Stimulated activated CD4-positive, alpha-beta T cell treated with anti-CD3 and anti-CD28 coated beads, Interleukin-2, amount 100 ng/mL, for 4 hours (primary cell): ENCODE results near the gene GRIK1.

Source experiments
- DNase-seq: peaks from one replicate; pipeline ENCODE4 v3.0.0-alpha.2; 2020; ENCODE audit warnings: low read depth

The GRIK1 gene

DNA sequence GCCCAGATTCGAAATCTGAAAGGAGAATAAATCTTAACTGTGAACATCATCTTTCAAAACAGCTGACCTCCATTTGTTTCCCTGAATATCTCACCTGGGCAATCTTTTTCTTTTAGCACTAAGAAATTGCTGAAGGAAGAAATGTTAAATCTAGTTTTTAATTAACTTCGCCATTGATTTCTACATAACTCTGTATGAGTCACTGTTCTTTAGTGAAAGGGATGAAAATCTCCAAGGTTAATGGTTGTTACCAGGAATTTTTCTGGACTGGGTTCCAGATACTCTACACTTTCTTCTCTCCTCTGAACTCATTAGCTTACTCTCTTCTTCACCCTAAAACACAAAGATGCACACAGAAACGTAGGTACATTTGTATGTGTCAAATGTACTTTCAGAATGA is 405.3 kb downstream of the GRIK1 start:
- no peak for DNase-seq

DNA sequence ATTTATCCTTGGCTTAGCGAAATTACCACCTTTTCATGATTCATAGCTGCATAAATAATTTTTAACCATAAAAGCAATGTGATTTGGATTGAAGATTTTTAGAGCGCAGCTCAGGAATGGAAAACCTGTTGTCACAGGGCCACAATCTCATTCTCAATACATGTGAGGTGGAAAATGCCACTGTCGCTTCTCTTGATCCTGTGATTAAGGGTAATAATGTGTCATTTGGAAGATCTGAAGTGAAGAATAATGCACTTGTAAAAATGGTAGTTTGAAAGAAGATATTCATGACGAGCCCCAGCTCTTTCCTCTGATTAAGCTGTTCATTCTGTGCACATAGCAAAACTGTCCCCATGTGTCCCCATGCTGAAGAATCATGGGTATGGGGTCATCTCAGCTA is 410.7 kb downstream of the GRIK1 start:
- DNase-seq = no peak

DNA sequence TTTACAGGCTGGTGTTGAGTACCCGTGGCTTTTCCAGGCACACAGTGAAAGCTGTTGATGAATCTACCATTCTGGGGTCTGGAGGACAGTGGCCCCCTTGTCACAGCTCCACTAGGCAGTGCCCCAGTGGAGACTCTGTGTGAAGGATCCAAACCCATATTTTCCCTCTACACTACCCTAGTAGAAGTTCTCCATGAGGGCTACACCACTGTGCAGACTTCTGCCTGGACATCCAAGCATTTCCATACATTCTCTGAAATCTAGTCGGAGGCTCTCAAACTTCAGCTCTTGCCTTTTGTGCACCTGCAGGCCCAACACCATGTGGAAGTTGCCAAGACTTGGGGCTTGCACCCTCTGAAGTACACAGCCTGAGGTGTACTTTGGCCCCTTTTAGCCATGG is 413.3 kb downstream of the GRIK1 start:
- DNase-seq = no peak

DNA sequence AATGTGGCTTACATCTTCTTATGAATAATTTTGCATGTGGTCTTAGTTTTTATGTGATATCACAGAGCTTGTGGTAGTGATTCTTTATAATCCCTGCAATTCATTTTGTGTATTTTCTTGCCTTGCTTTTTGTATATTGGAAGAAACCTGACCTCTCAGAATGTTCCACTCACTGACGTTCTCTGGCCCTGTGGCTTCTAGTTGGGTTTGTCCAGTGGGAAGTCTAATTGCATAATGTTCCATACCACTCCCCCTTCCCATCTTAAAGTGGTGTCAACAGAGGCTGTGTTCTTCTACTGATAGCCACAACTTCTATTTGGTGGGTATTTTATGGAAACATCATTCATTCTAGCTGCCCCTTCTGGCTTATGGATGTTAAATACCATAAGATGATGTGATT is 415.7 kb downstream of the GRIK1 start:
- no peak for DNase-seq

- no peak for DNase-seq
Observed at GRCh38 chr21:29523646-29524045, 416.1 kb downstream of the GRIK1 start.

DNA sequence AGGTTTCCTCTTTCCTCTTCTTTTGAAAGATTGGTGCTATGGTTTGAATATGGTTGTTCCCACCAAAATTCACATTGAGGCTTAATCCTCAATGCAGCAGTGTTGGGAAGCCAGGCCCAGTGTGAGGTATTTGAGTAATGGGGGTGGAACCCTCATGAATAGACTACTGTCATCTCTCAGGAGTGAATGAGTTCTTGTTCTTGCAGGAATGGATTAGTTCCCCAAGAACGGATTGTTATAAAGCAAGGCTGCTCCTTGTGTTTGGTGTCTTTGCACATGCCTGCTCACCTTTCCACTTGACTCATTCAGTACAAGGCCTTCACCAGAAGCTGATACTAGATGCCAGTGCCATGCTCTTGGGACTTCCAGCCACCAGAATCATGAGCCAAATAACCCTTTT is 417.9 kb downstream of the GRIK1 start:
- no peak for DNase-seq

DNA sequence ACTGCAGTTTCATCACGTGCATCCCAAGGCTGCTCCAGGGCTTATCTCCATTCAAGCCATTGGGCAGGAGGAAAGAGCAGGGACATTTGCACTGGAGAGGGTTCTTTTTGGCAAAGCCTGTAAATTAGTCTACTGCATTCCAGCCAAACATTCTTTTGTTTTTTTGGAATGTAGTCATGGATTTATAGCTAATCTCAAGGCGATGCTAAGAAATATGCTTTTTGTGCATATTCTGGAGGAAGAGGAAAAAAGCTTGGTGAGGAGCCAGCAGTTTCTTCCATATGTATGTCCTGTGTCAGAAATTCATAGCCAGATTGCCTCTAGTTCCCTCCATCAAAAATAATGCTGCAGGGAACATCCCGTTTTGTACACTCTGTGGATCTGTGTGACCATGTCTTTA is 419.6 kb downstream of the GRIK1 start:
- DNase-seq = no peak

- DNase-seq = no peak
Observed at GRCh38 chr21:29514652-29515247, 425.0 kb downstream of the GRIK1 start.

DNA sequence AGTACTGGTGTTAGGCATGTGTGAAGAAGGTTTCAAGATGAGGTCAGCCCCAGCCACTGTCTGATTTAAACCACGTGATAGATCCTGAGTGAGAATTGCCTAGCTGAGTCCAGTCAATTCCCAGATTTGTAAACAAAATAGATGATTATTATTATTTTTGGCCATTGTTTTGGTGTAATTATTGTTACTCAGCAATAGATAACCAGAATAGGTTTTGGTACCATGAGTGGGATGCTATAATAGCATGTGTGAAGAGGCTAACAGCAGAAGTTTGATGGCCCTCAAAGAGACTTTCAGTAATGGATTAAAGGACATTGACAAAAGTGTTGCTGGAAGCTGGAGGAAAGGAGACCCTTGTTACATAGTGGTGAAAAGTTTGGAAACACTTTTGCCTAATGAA is 426.3 kb downstream of the GRIK1 start:
- no peak for DNase-seq

DNA sequence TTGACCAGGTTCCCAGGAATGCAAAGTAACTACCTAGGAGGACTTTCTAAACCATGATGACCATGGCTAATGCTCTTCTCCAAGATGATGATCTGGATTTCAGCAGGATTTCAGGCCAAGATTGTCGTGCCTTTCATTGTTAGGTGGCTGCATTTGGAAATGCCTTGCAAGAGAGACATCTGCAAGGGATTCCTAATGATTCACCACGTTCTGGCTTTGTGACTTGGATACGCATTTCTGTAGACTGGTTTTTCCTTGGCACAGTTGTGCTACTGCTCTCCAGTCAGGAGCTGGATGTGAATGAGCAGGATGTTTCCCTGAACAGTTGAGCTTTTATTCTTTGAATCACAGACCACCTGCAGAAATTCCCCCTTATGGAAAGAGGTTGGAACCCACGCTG is 428.7 kb downstream of the GRIK1 start:
- no peak for DNase-seq

GRCh38 chr21:29509121-29509520 is 430.7 kb downstream of the GRIK1 start:
- DNase-seq = no peak

GRCh38 chr21:29508301-29508700 is 431.5 kb downstream of the GRIK1 start:
- no peak for DNase-seq

- DNase-seq = no peak
Observed at GRCh38 chr21:29506947-29507346, 432.8 kb downstream of the GRIK1 start.

- no peak for DNase-seq
Observed at GRCh38 chr21:29506214-29506613, 433.6 kb downstream of the GRIK1 start.

- DNase-seq = no peak
Observed at GRCh38 chr21:29504751-29505321, 435.0 kb downstream of the GRIK1 start.

DNA sequence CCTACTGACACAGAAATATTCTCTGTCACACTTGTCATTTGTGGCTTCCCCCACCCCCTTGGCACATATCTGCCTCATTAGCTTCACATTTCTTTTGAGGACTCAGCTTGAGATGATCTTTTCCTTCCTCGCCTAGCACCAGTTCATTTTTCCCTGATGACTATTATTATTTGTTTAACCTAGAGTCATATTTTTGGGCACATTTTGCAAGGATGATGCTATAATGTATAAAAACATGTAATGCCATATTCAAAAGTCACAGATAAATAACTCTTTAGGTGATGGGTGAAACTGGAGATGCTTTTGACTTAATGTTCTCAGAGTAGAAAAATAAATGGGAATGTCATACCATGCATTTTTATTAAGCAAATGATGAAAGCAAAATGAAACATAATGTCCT is 438.3 kb downstream of the GRIK1 start:
- DNase-seq = no peak

DNA sequence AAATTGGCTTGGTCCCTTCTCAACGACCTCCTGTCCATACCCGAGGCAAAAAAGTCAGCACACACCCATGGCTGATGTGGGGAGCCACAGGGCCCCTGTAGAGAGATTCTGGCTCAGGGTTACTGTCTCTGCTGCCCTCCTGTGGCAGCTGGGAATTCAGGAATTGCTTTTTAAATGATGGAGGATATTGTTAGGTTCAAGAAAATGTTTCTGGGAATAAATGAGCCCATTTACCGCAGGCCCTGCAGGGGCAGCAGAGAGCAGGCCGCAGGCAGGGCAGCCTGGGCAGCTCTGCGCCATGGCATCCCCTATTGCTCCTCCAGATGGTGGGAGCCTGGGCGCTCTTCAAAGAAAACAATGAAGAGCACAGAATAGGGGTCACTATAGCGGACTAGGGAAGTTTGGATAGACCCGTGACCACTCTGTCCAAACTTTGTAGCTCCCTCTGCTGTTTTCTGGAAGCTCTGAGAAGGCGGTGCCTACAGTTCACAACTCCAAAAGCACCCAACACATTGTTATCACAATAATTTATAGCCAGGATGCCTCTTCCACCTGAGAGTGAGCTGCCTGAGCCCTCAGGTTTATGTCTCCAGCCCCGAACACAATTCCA is 440.0 kb downstream of the GRIK1 start:
- no peak for DNase-seq

GRCh38 chr21:29499229-29499628 is 440.6 kb downstream of the GRIK1 start:
- DNase-seq = no peak

GRCh38 chr21:29496337-29496736 is 443.5 kb downstream of the GRIK1 start:
- DNase-seq = no peak

DNA sequence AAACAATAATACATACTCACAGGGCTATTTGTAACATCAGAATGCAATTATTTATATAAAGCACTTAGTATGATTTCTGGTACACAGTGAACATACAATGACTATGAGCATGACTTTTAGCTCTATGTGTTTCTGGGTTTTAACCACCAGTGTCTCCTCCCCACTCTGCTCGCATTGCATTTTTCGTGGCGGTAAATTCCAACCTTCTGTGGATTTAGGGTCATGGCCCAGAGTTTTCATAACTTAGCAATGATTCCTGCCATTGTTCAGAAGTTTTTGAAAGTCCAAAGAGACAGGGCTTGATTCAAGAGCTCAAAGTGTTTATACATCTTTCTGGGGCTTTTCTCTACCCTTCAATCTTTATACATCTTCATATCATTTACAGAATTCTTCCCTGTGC is 449.8 kb downstream of the GRIK1 start:
- no peak for DNase-seq

DNA sequence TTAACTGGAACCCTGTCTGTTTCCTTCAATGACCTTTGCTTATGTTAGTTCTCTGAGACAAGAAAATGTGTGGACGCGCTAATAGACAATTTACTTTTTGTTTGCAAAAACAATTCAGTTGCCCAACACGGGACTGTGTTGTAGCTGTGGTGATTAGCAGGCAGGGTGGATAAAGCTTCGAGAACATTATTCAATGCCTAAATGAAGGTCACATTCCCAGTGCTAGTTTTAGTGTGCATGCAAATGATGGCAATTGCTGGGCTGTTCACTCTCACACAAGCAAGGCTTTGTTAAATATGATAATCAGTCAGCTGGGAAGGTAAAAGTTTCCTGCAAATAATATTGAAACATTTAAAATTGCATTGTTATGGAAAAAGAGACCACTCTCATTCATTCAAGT is 452.6 kb downstream of the GRIK1 start:
- no peak for DNase-seq
